Heart left ventricle (tissue), 16 donors: ENCODE measurements around the gene CASQ2. TPM values are rescaled to one million over a fixed set of nuclear protein-coding genes. Genes with fewer than 3 reads are reported as not detected.

Source experiments
- ATAC-seq, 4 donors: fragments of 200-7000 bp; cut with Tn5 transposase; one replicate each; pipeline ENCODE4 v1.9.1; 2020 to 2022; ENCODE audit warnings: moderate library complexity in 4 of 4, mild to moderate bottlenecking in 3 of 4, moderate number of reproducible peaks in 1 of 4
- DNase-seq, 5 donors: peaks; one replicate each; pipeline ENCODE4 v3.0.0-alpha.2; 2020
- H3K27ac ChIP-seq, 12 donors: fragments of 200-600 bp; sonication (generic) in 4 of 12; one replicate each; pipeline versions ENCODE4 v1.5.0 to v1.8.0; 2016 to 2022; ENCODE audit warnings: mild to moderate bottlenecking in 2 of 12
- H3K27me3 ChIP-seq, 9 donors: fragments of 200-600 bp; sonication (generic) in 2 of 9; one replicate each; pipeline versions ENCODE4 v1.5.1 to v1.8.0; 2016 to 2022; ENCODE audit warnings: mild to moderate bottlenecking in 3 of 9
- H3K36me3 ChIP-seq, 9 donors: fragments of 200-600 bp; sonication (generic) in 2 of 9; one replicate each; pipeline versions ENCODE4 v1.5.0 to v1.8.0; 2018 to 2022; ENCODE audit warnings: mild to moderate bottlenecking in 2 of 9
- H3K4me1 ChIP-seq, 12 donors: fragments of 200-600 bp; sonication (generic) in 4 of 12; one replicate each; pipeline versions ENCODE4 v1.5.0 to v1.8.0; 2016 to 2022; ENCODE audit warnings: mild to moderate bottlenecking in 3 of 12
- H3K4me3 ChIP-seq, 12 donors: fragments of 200-600 bp; sonication (generic) in 4 of 12; one replicate each; pipeline versions ENCODE4 v1.5.0 to v1.8.0; 2017 to 2022; ENCODE audit warnings: mild to moderate bottlenecking in 9 of 12, moderate library complexity in 4 of 12
- H3K9me3 ChIP-seq, 12 donors: fragments of 200-600 bp; sonication (generic) in 4 of 12; one replicate each; pipeline versions ENCODE4 v1.5.0 to v1.8.0; 2016 to 2022; ENCODE audit warnings: mild to moderate bottlenecking in 1 of 12
- POLR2A ChIP-seq, 2 donors: fragments of 450-650 bp; IDR thresholded peaks; one replicate each; pipeline ENCODE4 v1.6.1; 2017; ENCODE audit warnings: antibody characterized with exemption in 2 of 2, mild to moderate bottlenecking in 2 of 2, moderate library complexity in 2 of 2
- WGBS, 4 donors: extraction: QIAGEN DNeasy Blood & Tissue Kit in 2 of 4; methylation state at CpG; one replicate each; pipeline versions ENCODE4 v1.1.5 to v1.1.7; 2013 to 2018; 5-methylcytosine and 5-hydroxymethylcytosine counted together
- intact Hi-C, 10 donors: fragments of 100-400 bp; cut with DNase I; formaldehyde crosslinking; loops; one replicate each; pipeline versions ENCODE4 v1.11.1 to v1.14.2; 2022
- polyA plus RNA-seq, 2 donors: library from polyadenylated mRNA; stranded (reverse); fragments of 200-250 nt; gene quantifications; one replicate each; pipeline ENCODE4 v1.2.3, GENCODE V29; 2013
- total RNA-seq, 9 donors: library from RNA; depleted of rRNA in 2 of 9; stranded (reverse); fragments of >200 nt in 2 of 9; fragmentation: NEBNext Ultra II Directional in 3 of 9; extraction: Animal tissue kit (Norgen Biotek cat#: 25700) in 3 of 9; gene quantifications; one replicate each; pipeline versions ENCODE4 v1.1.0 to v1.2.4, GENCODE V29; 2016 to 2023
- TF ChIP-seq, protein P1 (sequence below), 12 donors: fragments of 200-600 bp; sonication (generic) in 4 of 12; IDR thresholded peaks; one replicate each; pipeline versions ENCODE4 v1.5.0 to v1.8.0; 2018 to 2022; ENCODE audit warnings: antibody characterized with exemption in 12 of 12, mild to moderate bottlenecking in 5 of 12
- donor health status: ischemic (EF 13 %, LVEDD 7.1; RV severe dilation, severe dysfunction).
- donor health status: healthy with polysubstance abuse.
- donor health status: DM: no; HTN: yes; CAD: no.
- donor health status: DM: no; HTN: no; CAD: no.
- donor health status: ischemic (EF 25% LVEDD 6.9; RV normal size, moderate dysfunction).
- donor health status: ischemic (EF 25% LVEDD 5.7; RV mildly dilated, moderate dysfunction).
- donor health status: healthy.
- donor health status: DM: yes; HTN: yes; CAD: no.
- donor health status: ischemic (EF 35%, LVEDD 5.7; RV mildly dilated, moderate dysfunction).
- donor health status: nonischemic (EF 11% LVEDD 7.7; RV severe dilation, severe dysfunction).
- donor health status: DM: yes; HTN: yes; CAD: no.
- donor health status: PGD.
- donor health status: ischemic (EF 29% LVEDD 5.4; RV normal size, mild dysfunction).
- donor health status: nonischemic (EF 23%, LVEDD 6.1; RV moderate dilation, normal function).

The CASQ2 gene
- total and polyA plus RNA-seq, 11 donors, result 444 to 1,692 (median 895) TPM

DNA sequence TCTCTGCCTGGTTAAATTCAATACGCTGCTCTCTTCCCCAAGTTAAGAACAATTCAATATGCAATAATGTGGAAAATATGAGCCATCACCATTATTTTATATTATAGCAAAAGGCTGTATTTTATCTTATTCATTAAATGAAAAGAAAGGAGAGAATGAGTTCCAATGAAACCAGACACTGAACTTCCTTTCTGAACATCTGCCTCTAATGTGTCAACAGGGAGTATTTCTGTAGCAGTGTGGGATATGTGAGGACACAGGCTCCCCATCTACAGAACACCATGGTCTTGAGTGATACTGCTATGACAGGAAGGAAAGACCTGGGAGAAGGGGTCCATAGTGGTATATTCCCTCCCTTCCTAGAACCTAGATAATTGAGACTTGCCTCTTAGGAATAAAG, 46.3 kb downstream of the CASQ2 start:
- no peak overlapping the region for H3K27ac ChIP-seq
- H3K9me3 ChIP-seq, result no peaks in the 10 kb centered on the region
- H3K36me3 ChIP-seq, result peaks cover 0 to 79% (median 5%) of the 10 kb centered on the region in 9 donors
- TF ChIP-seq, protein P1, sequence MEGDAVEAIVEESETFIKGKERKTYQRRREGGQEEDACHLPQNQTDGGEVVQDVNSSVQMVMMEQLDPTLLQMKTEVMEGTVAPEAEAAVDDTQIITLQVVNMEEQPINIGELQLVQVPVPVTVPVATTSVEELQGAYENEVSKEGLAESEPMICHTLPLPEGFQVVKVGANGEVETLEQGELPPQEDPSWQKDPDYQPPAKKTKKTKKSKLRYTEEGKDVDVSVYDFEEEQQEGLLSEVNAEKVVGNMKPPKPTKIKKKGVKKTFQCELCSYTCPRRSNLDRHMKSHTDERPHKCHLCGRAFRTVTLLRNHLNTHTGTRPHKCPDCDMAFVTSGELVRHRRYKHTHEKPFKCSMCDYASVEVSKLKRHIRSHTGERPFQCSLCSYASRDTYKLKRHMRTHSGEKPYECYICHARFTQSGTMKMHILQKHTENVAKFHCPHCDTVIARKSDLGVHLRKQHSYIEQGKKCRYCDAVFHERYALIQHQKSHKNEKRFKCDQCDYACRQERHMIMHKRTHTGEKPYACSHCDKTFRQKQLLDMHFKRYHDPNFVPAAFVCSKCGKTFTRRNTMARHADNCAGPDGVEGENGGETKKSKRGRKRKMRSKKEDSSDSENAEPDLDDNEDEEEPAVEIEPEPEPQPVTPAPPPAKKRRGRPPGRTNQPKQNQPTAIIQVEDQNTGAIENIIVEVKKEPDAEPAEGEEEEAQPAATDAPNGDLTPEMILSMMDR (IDR thresholded peaks at IDR 0.05), result no peak
- TF ChIP-seq POLR2A (IDR thresholded peaks at IDR 0.05), result no peak
- intact Hi-C loops, result no loop called here
- 85 to 92% (median 90%) methylated on average over 1 of the region's 1 CpG for WGBS, 4 donors
- ATAC-seq (no peak), DNase-seq (no peak)
- H3K4me1 ChIP-seq, result peaks cover 0 to 33% (median 12%) of the 10 kb centered on the region in 12 donors
- H3K4me3 ChIP-seq, result no peak overlapping the region
- H3K27me3 ChIP-seq, result no peaks in the 10 kb centered on the region

DNA sequence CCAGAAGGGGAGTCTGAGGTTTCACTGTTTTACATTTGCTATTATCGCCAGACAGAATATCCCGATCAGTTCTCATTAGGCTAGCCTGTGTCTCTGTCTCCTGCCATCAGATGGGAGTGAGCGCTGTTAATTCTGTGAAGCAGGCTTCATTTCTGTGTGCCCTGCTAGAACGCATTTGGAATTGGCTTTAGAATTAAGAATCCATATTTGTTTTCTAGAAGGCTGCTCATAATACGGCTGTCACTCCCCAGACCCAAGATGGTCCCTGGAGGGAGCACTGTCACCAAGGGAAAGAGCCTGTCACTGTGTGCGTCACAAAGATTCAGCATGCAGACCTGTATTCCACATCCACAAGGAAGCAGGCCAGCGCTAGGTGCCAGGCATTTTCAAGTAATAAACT, 49.2 kb downstream of the CASQ2 start:
- DNase-seq (no peak), ATAC-seq (peak in 1 of 4 donors; percentile 25)
- WGBS, 4 donors, result 85 to 92% (median 90%) methylated on average over 5 to 7 of the region's 7 CpGs
- Histone ChIP-seq H3K4me1 (peaks cover 0 to 3% (median 0%) of the 10 kb centered on the region in 12 donors), H3K36me3 (peaks cover 0 to 72% (median 5%) of the 10 kb centered on the region in 9 donors), H3K27me3 (no peaks in the 10 kb centered on the region), H3K4me3 (no peak overlapping the region), H3K9me3 (no peaks in the 10 kb centered on the region), H3K27ac (peak overlapping the region in 1 of 12 donors; percentile 18)
- intact Hi-C loops, result loop anchor here in 3 of 10 donors (5.0 kb wide), 2 partner anchors 43 to 48 kb away; partner anchors contain the start of gene CASQ2 (in 1 of the 3)
- no peak for TF ChIP-seq POLR2A (IDR thresholded peaks at IDR 0.05)
- TF ChIP-seq, protein P1 (IDR thresholded peaks at IDR 0.05), result no peak

DNA sequence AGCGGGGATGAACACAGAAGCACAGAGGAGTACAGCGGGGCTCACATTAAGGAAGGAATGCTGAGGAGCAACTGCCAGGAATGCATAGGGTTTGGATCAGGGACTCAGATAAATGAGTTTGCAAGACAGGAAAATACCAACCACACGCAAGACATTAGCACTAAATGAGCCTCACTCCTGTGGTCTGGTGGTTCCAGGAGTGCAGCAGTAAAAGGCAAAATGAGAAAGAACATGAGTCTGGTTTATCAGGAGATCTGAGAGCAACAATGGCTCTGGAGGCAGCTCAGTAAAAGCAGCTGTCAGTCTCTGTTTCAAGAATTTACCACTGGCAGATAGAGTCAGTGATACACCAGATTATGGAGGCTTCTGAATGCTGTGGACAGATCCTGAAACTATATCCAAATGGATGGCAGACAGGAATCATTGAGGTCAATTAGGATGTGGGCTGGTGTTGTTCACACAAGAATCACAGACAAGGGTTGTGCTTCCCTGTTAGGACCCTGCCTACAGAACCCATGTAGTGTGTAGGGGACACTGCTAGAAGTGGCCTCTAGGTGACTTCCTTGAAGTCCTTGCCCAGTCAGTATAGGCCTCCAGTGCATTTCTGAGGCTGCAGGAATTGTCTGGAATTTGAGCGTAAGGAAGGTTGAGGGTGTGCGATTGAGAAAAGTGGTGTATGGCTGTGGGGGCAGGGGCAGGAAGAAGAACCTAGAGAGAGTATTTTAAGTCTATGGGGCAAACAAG, 50.3 kb downstream of the CASQ2 start:
- intact Hi-C loops, result loop anchor here in 3 of 10 donors (5.0 kb wide), 2 partner anchors 44 to 49 kb away; partner anchors contain the start of gene CASQ2 (in 1 of the 3)
- no peaks in the 10 kb centered on the region for H3K27me3 ChIP-seq
- H3K4me3 ChIP-seq, result no peak overlapping the region
- H3K9me3 ChIP-seq, result no peaks in the 10 kb centered on the region
- TF ChIP-seq, protein P1 (IDR thresholded peaks at IDR 0.05), result no peak
- TF ChIP-seq POLR2A (IDR thresholded peaks at IDR 0.05), result no peak
- ATAC-seq (peak in 2 of 4 donors; percentile 3 to 25), DNase-seq (no peak)
- WGBS, 4 donors, result 73 to 80% (median 80%) methylated on average over 5 of the region's 5 CpGs
- H3K36me3 ChIP-seq, result peaks cover 0 to 62% (median 5%) of the 10 kb centered on the region in 9 donors
- no peaks in the 10 kb centered on the region for H3K4me1 ChIP-seq
- no peak overlapping the region for H3K27ac ChIP-seq

DNA sequence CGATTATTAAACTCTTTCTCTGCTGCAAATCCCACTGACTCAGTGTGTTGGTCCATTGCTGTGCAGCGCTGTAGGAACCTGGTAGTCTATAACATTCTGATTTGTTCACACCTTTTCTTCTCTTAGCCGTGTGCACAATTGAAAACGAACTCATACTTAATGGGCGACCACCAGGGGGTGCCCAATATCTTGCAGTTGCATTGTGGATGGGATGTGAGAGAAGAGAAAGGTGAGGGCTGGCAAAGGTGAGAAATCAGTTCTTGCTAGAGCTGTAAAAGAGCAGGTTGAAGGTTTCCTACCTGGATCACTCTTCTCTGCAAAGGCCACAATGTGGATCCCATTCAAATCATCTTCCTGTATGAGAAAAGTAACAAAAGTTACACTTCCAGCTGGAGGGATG, 51.0 kb downstream of the CASQ2 start:
- Histone ChIP-seq H3K36me3 (peaks cover 0 to 58% (median 5%) of the 10 kb centered on the region in 9 donors), H3K4me1 (peaks cover 0 to 4% (median 0%) of the 10 kb centered on the region in 12 donors), H3K27me3 (no peaks in the 10 kb centered on the region), H3K4me3 (no peak overlapping the region), H3K9me3 (no peaks in the 10 kb centered on the region), H3K27ac (no peak overlapping the region)
- TF ChIP-seq, protein P1 (IDR thresholded peaks at IDR 0.05), result peak; percentile 31 to 65 (median 52)
- TF ChIP-seq POLR2A (IDR thresholded peaks at IDR 0.05), result no peak
- peak in 2 of 4 donors; percentile 4 to 21 for ATAC-seq
- 42 to 46% (median 45%) methylated on average over 5 of the region's 5 CpGs for WGBS, 4 donors
- intact Hi-C loops, result loop anchor here in 8 of 10 donors (2.0 to 5.0 kb wide), 6 partner anchors 45 to 55 kb away; partner anchors contain the start of gene CASQ2 (in 2 of the 8)
- peak in 2 of 5 donors; percentile 27 to 62 for DNase-seq
